Kidney (tissue), 14 donors: ENCODE results near the gene HLA-DRB1. TPM values are rescaled to one million over a fixed set of nuclear protein-coding genes. Genes with fewer than 3 reads are reported as not detected.

Source experiments
- DNase-seq, 5 donors: peaks; one replicate each; pipeline ENCODE4 v3.0.0-alpha.2; 2013 to 2020
- FAIRE-seq: peaks from 2 replicates; lab custom pipeline; 2012; peaks lifted over from hg19 to GRCh38; lab: Jason Lieb, UNC
- H3K27ac ChIP-seq, 2 donors: one replicate each; pipeline ENCODE4 v1.7.0; 2013; ENCODE audit warnings: low read depth in 2 of 2, low read length in 2 of 2, inconsistent platforms in 1 of 2
- H3K27me3 ChIP-seq: one replicate; pipeline ENCODE4 v1.7.1; 2013; ENCODE audit warnings: low read length, inconsistent platforms; ENCODE audit not compliant: control insufficient read depth, insufficient read depth
- H3K36me3 ChIP-seq, 3 donors: one replicate each; pipeline versions ENCODE4 v1.7.0 to v1.7.1; 2013; ENCODE audit warnings: low read length in 3 of 3, control low read depth in 1 of 3, inconsistent platforms in 1 of 3; ENCODE audit not compliant: insufficient read depth in 3 of 3, control insufficient read depth in 2 of 3
- H3K4me1 ChIP-seq, 3 donors: one replicate each; pipeline versions ENCODE4 v1.7.0 to v1.7.1; 2013; ENCODE audit warnings: low read length in 3 of 3, inconsistent platforms in 1 of 3, low read depth in 1 of 3; ENCODE audit not compliant: control insufficient read depth in 2 of 3, insufficient read depth in 2 of 3
- H3K4me3 ChIP-seq, 3 donors: one replicate each; pipeline versions ENCODE4 v1.7.0 to v1.8.1; 2013; ENCODE audit warnings: low read length in 3 of 3, control low read depth in 1 of 3, inconsistent platforms in 1 of 3
- H3K9ac ChIP-seq, 3 donors: one replicate each; pipeline versions ENCODE4 v1.7.0 to v1.7.1; 2013; ENCODE audit warnings: low read length in 3 of 3, control low read depth in 1 of 3, inconsistent platforms in 1 of 3
- H3K9me3 ChIP-seq, 3 donors: one replicate each; pipeline versions ENCODE4 v1.7.0 to v1.7.1; 2013; ENCODE audit warnings: low read length in 3 of 3, control low read depth in 1 of 3, inconsistent platforms in 1 of 3; ENCODE audit not compliant: control insufficient read depth in 2 of 3, insufficient read depth in 1 of 3
- intact Hi-C: fragments of 100-400 bp; cut with DNase I; formaldehyde crosslinking; loops from one replicate; pipeline ENCODE4 v1.11.1; 2022
- polyA plus RNA-seq: library from polyadenylated mRNA; stranded (reverse); fragments of 350-450 nt; fragmentation: Illumina TruSeq; extraction: RNeasy Lipid Tissue Mini Kit (QIAGEN cat#74804); gene quantifications from one replicate; pipeline ENCODE4 v1.2.3, GENCODE V29; 2014; ENCODE audit warnings: low read depth, low replicate concordance; ENCODE audit not compliant: insufficient read depth
- total RNA-seq: library from RNA; stranded (reverse); fragmentation: NEBNext Ultra II Directional; extraction: Animal tissue kit (Norgen Biotek cat#: 25700); gene quantifications from one replicate; pipeline ENCODE4 v1.2.1, GENCODE V29; 2021
- TF ChIP-seq, protein P1 (sequence below): IDR thresholded peaks from 3 replicates; pipeline ENCODE4 v1.5.1; 2012; ENCODE audit warnings: mild to moderate bottlenecking, moderate library complexity, borderline replicate concordance; ENCODE audit not compliant: insufficient read depth; ENCODE audit errors: extremely low read depth
- donor health status: control.
- donor health status: control.
- donor health status: control.
- donor health status: control.
- donor health status: control.
- donor health status: DM: yes; HTN: yes; CAD: no.
- donor health status: Normal renal cell carcinoma (clear cell type).

Gene HLA-DRB1
- total and polyA plus RNA-seq, 2 donors from 2014 or later = 267 to 280 TPM

DNA sequence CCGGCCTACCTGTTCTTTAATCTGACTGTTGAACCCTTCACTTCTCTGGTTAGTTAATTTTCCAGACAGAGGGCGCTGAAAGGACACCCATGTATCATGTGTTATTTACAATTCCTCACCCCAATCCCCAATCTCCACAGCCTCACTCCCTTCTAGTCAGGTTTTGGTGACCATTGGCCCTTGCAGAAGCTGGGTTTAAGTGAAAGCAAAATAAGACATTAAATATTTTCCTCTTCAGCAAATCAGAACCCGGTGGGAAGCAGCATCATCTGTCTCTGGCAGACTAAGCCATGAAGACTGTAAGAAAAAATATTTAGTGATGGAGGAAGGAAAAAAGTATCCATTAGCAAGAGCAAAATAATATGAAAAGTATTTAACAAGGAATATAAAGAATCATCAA is 38.2 kb upstream of the HLA-DRB1 start:
- H3K4me3 ChIP-seq = no peak overlapping the region
- H3K27me3 ChIP-seq = no peaks in the 10 kb centered on the region
- no peaks in the 10 kb centered on the region for H3K4me1 ChIP-seq
- H3K27ac ChIP-seq = peak overlapping the region in 1 of 2 donors; percentile 14
- TF ChIP-seq, protein P1, sequence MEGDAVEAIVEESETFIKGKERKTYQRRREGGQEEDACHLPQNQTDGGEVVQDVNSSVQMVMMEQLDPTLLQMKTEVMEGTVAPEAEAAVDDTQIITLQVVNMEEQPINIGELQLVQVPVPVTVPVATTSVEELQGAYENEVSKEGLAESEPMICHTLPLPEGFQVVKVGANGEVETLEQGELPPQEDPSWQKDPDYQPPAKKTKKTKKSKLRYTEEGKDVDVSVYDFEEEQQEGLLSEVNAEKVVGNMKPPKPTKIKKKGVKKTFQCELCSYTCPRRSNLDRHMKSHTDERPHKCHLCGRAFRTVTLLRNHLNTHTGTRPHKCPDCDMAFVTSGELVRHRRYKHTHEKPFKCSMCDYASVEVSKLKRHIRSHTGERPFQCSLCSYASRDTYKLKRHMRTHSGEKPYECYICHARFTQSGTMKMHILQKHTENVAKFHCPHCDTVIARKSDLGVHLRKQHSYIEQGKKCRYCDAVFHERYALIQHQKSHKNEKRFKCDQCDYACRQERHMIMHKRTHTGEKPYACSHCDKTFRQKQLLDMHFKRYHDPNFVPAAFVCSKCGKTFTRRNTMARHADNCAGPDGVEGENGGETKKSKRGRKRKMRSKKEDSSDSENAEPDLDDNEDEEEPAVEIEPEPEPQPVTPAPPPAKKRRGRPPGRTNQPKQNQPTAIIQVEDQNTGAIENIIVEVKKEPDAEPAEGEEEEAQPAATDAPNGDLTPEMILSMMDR = peak; percentile 3
- FAIRE-seq (peak; percentile 82), DNase-seq (peak in 1 of 5 donors; percentile 37)
- H3K9me3 ChIP-seq = no peaks in the 10 kb centered on the region
- no peak overlapping the region for H3K9ac ChIP-seq
- intact Hi-C loops = no loop called here
- no peaks in the 10 kb centered on the region for H3K36me3 ChIP-seq

DNA sequence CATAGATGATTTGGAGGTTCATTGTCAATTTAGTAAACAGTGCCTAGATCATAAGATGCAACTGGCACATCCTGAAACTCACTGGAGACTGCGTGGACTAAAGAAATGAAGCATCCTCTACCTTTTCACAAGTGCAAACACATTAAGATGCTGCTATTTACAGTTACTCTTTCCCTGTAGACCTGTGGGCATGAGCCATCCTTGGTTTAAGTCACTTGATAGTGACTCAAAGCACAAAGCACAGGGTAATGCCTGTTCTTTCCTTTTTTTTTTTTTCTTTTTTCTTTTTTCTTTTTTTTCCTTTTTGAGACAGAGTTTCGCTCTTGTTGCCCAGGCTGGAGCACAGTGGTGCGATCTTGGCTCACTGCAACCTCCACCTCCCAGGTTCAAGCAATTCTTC is 37.6 kb upstream of the HLA-DRB1 start:
- intact Hi-C loops = no loop called here
- no peaks in the 10 kb centered on the region for H3K4me1 ChIP-seq
- H3K27me3 ChIP-seq = no peaks in the 10 kb centered on the region
- H3K4me3 ChIP-seq = no peak overlapping the region
- H3K9ac ChIP-seq = no peak overlapping the region
- FAIRE-seq (no peak), DNase-seq (no peak)
- TF ChIP-seq, protein P1 = no peak
- no peaks in the 10 kb centered on the region for H3K36me3 ChIP-seq
- no peaks in the 10 kb centered on the region for H3K9me3 ChIP-seq
- H3K27ac ChIP-seq = no peak overlapping the region

DNA sequence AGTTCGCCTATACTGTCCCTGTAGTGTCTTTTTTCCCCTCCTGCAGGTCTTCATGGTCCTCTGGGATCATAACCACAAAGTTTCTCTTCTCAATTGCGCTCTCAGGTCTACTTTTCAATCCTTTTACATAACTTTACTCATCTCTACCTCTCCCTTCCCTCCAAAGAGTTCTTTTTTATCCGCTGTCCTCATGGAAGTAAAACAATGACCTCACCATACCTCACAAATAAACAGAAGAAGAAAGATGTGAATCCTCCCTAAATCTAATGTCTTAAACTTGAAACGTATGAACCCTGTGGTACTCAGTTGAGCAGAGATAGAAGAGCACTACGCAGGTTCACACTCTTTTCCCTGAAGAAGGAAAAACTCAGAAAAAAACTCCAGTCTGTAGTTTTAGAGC is 35.5 kb upstream of the HLA-DRB1 start:
- no peaks in the 10 kb centered on the region for H3K27me3 ChIP-seq
- FAIRE-seq (no peak), DNase-seq (no peak)
- H3K4me1 ChIP-seq = no peaks in the 10 kb centered on the region
- no peaks in the 10 kb centered on the region for H3K36me3 ChIP-seq
- no peaks in the 10 kb centered on the region for H3K9me3 ChIP-seq
- H3K4me3 ChIP-seq = no peak overlapping the region
- no peak overlapping the region for H3K9ac ChIP-seq
- TF ChIP-seq, protein P1 = no peak
- H3K27ac ChIP-seq = no peak overlapping the region
- intact Hi-C loops = no loop called here

GRCh38 chr6:32624565-32624964 is 34.9 kb upstream of the HLA-DRB1 start:
- Histone ChIP-seq H3K36me3 (no peaks in the 10 kb centered on the region), H3K9me3 (no peaks in the 10 kb centered on the region), H3K4me1 (no peaks in the 10 kb centered on the region), H3K4me3 (no peak overlapping the region), H3K27me3 (no peaks in the 10 kb centered on the region), H3K9ac (no peak overlapping the region), H3K27ac (no peak overlapping the region)
- FAIRE-seq = no peak
- intact Hi-C loops = no loop called here
- DNase-seq = no peak
- TF ChIP-seq, protein P1 = no peak
